Measurements from ENCODE around the gene ADCK2.

ADCK2 gene

GRCh38 chr7:140654661-140655060 lies 18.1 kb upstream of the ADCK2 start:
- TF ChIP-seq CTCF (IDR thresholded peaks at IDR 0.05) = no peak

GRCh38 chr7:140655511-140656408 lies 17.0 kb upstream of the ADCK2 start:
- no peak for TF ChIP-seq CTCF (IDR thresholded peaks at IDR 0.05)

GRCh38 chr7:140656548-140657515 lies 15.9 kb upstream of the ADCK2 start:
- no peak for TF ChIP-seq CTCF (IDR thresholded peaks at IDR 0.05)

- no peak for TF ChIP-seq CTCF (IDR thresholded peaks at IDR 0.05)
Observed at GRCh38 chr7:140657891-140658290, 14.9 kb upstream of the ADCK2 start.

- TF ChIP-seq CTCF (IDR thresholded peaks at IDR 0.05) = no peak
Observed at GRCh38 chr7:140659856-140660255, 12.9 kb upstream of the ADCK2 start.

GRCh38 chr7:140661124-140661523 lies 11.6 kb upstream of the ADCK2 start:
- TF ChIP-seq CTCF (IDR thresholded peaks at IDR 0.05) = no peak

GRCh38 chr7:140667476-140667875 lies 5.3 kb upstream of the ADCK2 start:
- no peak for TF ChIP-seq CTCF (IDR thresholded peaks at IDR 0.05)
